Measurements from ENCODE around the gene TRPC4. TPM values are rescaled to one million over a fixed set of nuclear protein-coding genes. Genes with fewer than 3 reads are reported as not detected.

TRPC4 gene
- total RNA-seq: 14.7 TPM

- DNase-seq (ENCODE audit: low spot score in 2 of 2) (peak in 1 of 2 donors; percentile 27), FAIRE-seq (no peak)
Observed at GRCh38 chr13:37869756-37870488, at the start of gene TRPC4. Gene TRPC4, minus strand, starts transcription at chr13:37869772. Its CDS starts 86,439 bp downstream, at chr13:37783333.

DNA sequence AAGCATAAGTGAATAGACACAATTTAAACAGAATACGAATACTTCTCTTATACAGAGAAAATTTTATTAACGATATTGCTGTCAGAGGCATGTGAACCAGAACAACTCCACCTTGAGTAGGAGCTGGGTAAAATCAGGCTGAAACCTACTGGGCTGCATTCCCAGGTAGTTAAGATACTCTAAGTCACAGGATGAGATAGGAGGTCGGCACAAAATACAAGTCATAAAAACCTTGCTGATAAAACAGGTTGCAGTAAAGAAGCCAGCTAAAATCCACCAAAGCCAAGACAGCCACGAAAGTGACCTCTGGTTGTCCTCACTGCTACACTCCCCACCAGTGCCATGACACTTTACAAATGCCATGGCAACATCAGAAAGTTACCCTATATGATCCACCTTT lies 49.2 kb upstream of the TRPC4 start:
- FAIRE-seq: no peak
- DNase-seq (ENCODE audit: low spot score in 2 of 2): no peak

DNA sequence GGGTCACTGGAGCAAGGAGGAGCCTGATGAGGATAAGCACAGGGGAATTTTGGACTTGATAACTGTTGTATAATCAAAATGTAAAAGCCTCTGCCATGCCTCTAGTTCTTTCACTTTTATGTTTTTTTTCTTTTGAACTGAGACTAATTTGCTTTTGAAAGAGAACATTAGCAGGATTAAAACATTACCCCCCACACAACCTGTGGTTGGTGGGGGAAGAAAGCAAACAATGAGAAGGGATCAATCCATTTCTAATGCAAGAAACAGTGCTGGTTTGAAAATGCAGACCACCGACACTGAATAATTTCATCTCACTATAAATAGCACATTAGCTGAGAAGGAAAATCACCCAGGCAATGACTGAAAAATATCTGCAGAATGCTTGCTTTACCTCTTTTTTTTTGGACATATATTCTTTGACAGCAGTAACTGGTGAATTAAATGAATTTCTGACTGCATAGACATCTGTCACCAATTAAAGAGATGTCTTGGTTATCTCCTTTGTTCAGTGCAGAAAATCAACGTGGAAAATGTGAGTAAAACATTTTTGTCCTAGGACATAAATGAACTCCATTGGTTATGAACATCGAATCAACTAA lies 48.6 kb upstream of the TRPC4 start:
- FAIRE-seq (no peak), DNase-seq (ENCODE audit: low spot score in 2 of 2) (no peak)

- no peak for FAIRE-seq
- no peak for DNase-seq (ENCODE audit: low spot score in 2 of 2)
Observed at GRCh38 chr13:37914781-37915391, 45.3 kb upstream of the TRPC4 start.

GRCh38 chr13:37910790-37911189 lies 41.2 kb upstream of the TRPC4 start:
- no peak for FAIRE-seq
- DNase-seq (ENCODE audit: low spot score in 2 of 2): no peak

DNA sequence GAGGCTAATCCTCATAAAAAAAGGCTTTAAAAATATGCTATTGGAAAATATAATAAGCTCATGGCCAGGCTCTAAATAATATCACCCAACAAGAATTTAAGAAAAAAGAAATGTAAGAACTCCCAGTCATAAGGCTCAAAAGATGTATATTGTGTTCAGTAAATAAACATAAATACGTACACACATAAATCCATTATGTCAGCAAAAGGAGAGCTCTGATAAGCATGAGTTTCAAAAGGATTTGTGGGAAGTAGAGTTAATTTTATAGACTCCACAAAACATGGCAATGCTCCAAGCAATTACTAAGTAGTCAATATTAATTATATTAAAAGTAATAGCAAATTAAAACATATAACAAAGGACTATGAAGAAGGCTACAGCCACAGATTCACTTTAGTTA lies 37.3 kb upstream of the TRPC4 start:
- no peak for FAIRE-seq
- no peak for DNase-seq (ENCODE audit: low spot score in 2 of 2)

- DNase-seq (ENCODE audit: low spot score in 2 of 2) (no peak), FAIRE-seq (no peak)
Observed at GRCh38 chr13:37905736-37906135, 36.2 kb upstream of the TRPC4 start.

DNA sequence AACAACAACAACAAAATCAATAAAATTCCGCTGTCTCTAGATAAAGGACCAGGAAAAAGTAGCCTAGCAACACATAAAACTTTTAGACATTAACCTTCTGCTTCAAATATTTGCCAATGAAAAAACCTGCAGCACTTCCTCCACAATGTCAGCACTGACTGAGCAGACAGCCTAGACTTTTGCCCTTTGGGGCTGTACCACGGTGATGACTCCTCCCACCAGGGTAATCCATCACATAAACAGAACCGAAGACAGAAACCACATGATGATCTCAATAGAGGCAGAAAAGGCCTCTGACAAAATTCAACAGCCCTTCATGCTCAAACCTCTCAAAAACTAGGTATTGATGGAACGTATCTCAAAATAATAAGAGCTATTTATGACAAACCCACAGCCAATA lies 30.2 kb upstream of the TRPC4 start:
- FAIRE-seq (no peak), DNase-seq (ENCODE audit: low spot score in 2 of 2) (no peak)

DNA sequence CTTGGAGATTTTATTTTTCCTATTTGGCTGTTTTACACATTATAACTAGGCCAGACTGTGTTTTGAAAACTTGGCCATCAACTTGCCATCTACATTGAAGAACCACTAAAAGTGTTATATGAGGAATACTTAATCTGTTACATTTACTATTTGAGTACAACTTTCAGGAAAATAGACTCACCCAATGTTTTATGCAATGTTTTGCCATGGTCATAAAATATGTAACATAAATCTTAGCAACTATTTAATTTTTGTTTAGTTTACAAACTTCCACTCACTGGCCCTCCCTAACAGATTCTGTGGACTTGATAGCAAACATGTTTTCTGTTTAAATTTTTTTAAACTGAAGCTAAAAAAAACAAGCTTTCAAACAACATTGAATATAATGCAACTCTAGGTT lies 23.7 kb upstream of the TRPC4 start:
- FAIRE-seq: no peak

GRCh38 chr13:37889820-37890219 lies 20.2 kb upstream of the TRPC4 start:
- DNase-seq (ENCODE audit: low spot score in 2 of 2): no peak
- no peak for FAIRE-seq

More for the DNA sequence above, 23.7 kb upstream of the TRPC4 start:
- DNase-seq (ENCODE audit: low spot score in 2 of 2): no peak

GRCh38 chr13:37889102-37889501 lies 19.5 kb upstream of the TRPC4 start:
- FAIRE-seq (no peak), DNase-seq (ENCODE audit: low spot score in 2 of 2) (no peak)

DNA sequence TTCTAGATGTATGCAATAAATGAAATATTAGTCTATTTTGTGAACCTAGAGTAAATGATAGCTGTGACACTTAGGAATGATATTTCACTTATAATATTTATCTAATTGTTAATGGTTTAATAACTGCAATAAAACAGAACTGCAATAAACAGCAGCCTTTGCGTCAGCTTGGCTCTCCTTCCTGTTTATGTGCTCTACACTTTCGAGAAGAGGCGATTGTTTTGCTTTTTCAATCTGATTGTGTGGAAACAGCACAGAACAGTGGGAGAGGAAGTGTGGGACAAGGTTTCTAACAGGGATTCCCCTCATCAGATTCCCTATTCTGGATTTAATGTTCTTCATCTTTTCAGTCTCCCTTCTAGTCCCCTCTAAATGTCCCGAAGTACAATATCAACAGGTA lies 17.3 kb upstream of the TRPC4 start:
- no peak for FAIRE-seq
- DNase-seq (ENCODE audit: low spot score in 2 of 2): no peak

DNA sequence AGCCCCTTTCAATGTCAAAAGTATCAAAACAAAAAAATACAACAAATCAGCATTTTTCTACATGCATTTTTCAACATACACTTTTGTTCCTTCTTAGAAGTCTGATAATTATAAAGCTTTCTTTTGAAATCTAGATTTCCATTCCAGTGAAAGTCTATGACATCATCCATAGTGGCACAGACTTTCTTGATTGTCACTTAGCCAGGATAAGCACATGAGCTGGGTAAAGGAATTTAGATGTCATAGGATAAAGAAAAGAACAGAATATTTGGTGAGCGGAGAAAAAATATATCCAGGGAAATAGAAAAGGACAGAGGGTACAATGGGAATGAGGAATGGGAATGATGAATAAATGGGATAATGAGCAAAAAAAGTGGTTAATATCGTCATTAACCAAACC lies 15.1 kb upstream of the TRPC4 start:
- FAIRE-seq (no peak), DNase-seq (ENCODE audit: low spot score in 2 of 2) (no peak)

- DNase-seq (ENCODE audit: low spot score in 2 of 2) (no peak), FAIRE-seq (no peak)
Observed at GRCh38 chr13:37884026-37884425, 14.5 kb upstream of the TRPC4 start.

DNA sequence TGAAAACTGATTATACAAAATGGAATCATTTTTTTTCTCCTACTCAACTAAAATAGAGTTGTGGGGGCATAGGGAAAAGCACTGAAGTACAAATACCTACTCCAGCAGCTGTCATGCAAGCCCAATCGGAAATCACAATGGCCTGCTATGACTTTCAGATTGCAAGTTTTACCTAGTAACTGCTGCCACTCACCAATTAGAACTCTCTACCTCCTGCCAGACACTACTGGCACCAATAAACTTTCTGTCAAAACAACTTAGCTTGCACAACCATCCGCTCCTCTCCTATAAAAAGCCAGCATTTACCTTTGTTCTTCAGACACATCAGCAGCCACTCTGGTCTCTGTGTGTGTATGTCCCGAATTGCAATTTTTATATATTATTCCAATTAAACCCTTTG lies 9.3 kb upstream of the TRPC4 start:
- FAIRE-seq (no peak), DNase-seq (ENCODE audit: low spot score in 2 of 2) (no peak)

GRCh38 chr13:37878496-37878895 lies 8.9 kb upstream of the TRPC4 start:
- no peak for FAIRE-seq

DNA sequence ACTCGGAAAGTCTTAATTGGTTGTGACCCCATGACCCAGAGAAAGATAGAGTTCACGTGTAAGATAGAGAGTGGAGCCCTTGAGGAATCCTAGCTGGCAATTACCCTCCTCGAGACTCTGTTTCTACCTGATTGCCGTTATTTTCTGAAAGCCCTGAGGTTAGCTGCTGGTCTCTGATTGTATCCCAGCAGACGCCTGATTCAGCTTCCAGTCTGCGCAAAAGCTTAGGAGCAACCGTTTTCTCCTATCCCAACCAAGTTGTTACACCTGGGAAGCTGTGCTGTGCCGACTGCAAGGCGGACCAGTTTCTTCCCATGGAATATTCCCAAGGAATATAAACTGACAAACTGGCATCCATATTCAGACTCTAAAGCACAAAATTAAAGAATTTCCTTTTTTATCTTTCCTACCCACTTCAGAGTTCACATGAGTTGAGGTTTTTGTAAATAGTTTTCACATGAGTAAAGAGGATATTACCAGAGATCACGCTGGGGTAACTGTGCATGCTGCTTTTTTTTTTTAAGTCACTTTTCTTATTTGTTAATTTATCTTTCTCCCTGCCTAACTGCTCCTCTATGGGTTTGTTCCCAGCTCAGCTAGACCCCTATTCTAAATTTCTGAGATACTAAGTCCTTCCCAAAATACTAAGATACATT lies 1.5 kb upstream of the TRPC4 start:
- FAIRE-seq: no peak
- no peak for DNase-seq (ENCODE audit: low spot score in 2 of 2)

More at GRCh38 chr13:37878496-37878895, 8.9 kb upstream of the TRPC4 start:
- DNase-seq (ENCODE audit: low spot score in 2 of 2): no peak

- no peak for DNase-seq (ENCODE audit: low spot score in 2 of 2)
- no peak for FAIRE-seq
Observed at GRCh38 chr13:37870489-37870845, 895 bp upstream of the TRPC4 start.

DNA sequence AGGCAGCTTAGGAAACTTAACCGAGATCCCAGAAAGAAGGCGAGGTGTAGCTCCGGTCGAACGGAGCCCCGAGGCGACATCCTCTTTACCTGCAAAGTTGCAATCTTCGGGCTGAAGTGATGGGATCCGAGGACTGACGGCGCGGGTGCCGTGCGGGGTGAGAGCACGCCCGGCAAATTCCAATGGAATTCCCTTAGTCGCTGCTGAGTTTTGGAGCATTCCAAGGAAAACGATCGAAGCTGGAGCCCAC lies 141 bp downstream of the TRPC4 start:
- DNase-seq (ENCODE audit: low spot score in 2 of 2) (no peak), FAIRE-seq (no peak)

DNA sequence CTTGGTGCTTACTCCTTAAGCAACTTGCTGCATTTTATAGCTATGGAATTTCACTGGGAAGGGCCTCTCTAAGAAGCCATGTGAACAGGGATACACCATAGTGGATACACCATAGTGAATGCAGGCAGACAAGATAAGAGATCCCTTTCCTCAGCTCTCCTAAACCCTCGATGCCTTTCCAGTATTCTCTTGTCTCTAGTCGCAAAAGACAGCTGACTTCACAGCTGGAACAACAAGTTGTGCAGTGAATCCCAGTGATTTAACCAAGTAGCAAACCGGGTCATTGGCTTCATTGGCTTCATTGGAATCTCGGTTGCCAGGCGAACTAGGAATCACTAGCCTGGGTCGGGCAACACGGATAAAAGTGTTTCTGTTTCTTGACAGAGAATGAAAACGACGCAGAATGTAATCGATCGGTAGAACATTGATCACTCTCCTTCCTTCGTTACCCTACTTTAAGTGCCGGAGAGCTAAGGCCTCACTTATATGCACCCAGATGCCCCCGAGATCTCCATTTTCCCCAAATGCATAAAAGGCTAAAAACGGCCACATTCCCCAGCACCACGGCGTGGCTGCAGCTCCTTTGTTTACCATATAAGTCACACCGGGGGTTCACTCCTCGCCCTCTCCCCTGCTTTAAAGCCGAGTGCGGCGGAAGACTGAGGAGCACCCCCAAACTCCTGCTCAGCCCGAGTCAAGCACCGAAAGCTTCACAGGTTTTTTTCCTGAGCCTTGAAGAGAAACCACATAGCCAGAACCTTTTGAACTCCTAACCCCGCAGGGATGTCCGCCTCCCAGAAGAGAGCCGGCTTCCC lies 674 bp downstream of the TRPC4 start:
- DNase-seq (ENCODE audit: low spot score in 2 of 2) (no peak), FAIRE-seq (no peak)

DNA sequence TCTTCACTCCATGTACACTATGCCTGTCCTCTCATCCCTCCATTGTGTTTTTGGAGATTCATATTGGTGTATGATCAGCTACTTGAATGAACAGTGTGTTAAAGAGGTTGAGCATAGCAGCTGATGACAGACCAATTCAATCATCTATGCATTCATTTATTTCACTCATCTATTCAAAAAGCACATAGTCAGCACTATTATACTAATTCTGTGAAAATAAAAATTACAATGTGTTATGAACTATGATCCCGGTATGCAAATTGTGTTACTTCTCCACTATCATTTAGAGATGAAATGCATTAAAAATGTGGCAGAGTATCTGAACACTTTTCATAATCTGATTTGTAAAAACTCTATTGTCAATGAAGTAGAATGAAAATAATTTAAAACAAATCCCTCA lies 5.9 kb downstream of the TRPC4 start:
- no peak for FAIRE-seq
- DNase-seq (ENCODE audit: low spot score in 2 of 2): no peak
